ENCODE results near the gene ATXN7L1.
"Not testable (repeated sequence)": the region's sequence is repeated elsewhere in the genome, so short reads cannot be mapped to it uniquely, and the experiment has no call there.

The ATXN7L1 gene

GRCh38 chr7:105713488-105714465, 162.6 kb downstream of the ATXN7L1 start:
- in situ Hi-C loops (cut with HindIII; ENCODE audit: low sequenced_read_pairs): no loop called here

GRCh38 chr7:105712877-105713276, 163.5 kb downstream of the ATXN7L1 start:
- in situ Hi-C loops (cut with HindIII; ENCODE audit: low sequenced_read_pairs): no loop called here

- in situ Hi-C loops (cut with HindIII; ENCODE audit: low sequenced_read_pairs): no loop called here
These were observed 164.5 kb downstream of the ATXN7L1 start for GRCh38 chr7:105711726-105712402.

GRCh38 chr7:105710720-105711119, 165.7 kb downstream of the ATXN7L1 start:
- in situ Hi-C loops (cut with HindIII; ENCODE audit: low sequenced_read_pairs): not testable (repeated sequence)

- in situ Hi-C loops (cut with HindIII; ENCODE audit: low sequenced_read_pairs): no loop called here
These were observed 167.7 kb downstream of the ATXN7L1 start for GRCh38 chr7:105708763-105709080.

- in situ Hi-C loops (cut with HindIII; ENCODE audit: low sequenced_read_pairs): no loop called here
These were observed 168.2 kb downstream of the ATXN7L1 start for GRCh38 chr7:105707967-105708762.

GRCh38 chr7:105707381-105707780, 169.0 kb downstream of the ATXN7L1 start:
- in situ Hi-C loops (cut with HindIII; ENCODE audit: low sequenced_read_pairs): no loop called here

- in situ Hi-C loops (cut with HindIII; ENCODE audit: low sequenced_read_pairs): no loop called here
These were observed 171.0 kb downstream of the ATXN7L1 start for GRCh38 chr7:105705427-105705826.

- in situ Hi-C loops (cut with HindIII; ENCODE audit: low sequenced_read_pairs): no loop called here
These were observed 173.0 kb downstream of the ATXN7L1 start for GRCh38 chr7:105703207-105703930.

- in situ Hi-C loops (cut with HindIII; ENCODE audit: low sequenced_read_pairs): no loop called here
These were observed 176.7 kb downstream of the ATXN7L1 start for GRCh38 chr7:105699568-105700236.

GRCh38 chr7:105698531-105698930, 177.9 kb downstream of the ATXN7L1 start:
- in situ Hi-C loops (cut with HindIII; ENCODE audit: low sequenced_read_pairs): no loop called here

- in situ Hi-C loops (cut with HindIII; ENCODE audit: low sequenced_read_pairs): no loop called here
These were observed 178.6 kb downstream of the ATXN7L1 start for GRCh38 chr7:105697753-105698152.

GRCh38 chr7:105697169-105697568, 179.2 kb downstream of the ATXN7L1 start:
- in situ Hi-C loops (cut with HindIII; ENCODE audit: low sequenced_read_pairs): not testable (repeated sequence)

GRCh38 chr7:105693576-105693975, 182.8 kb downstream of the ATXN7L1 start:
- in situ Hi-C loops (cut with HindIII; ENCODE audit: low sequenced_read_pairs): no loop called here

- in situ Hi-C loops (cut with HindIII; ENCODE audit: low sequenced_read_pairs): no loop called here
These were observed 184.5 kb downstream of the ATXN7L1 start for GRCh38 chr7:105691680-105692564.

GRCh38 chr7:105691082-105691679, 185.2 kb downstream of the ATXN7L1 start:
- in situ Hi-C loops (cut with HindIII; ENCODE audit: low sequenced_read_pairs): no loop called here

GRCh38 chr7:105690325-105690945, 186.0 kb downstream of the ATXN7L1 start:
- in situ Hi-C loops (cut with HindIII; ENCODE audit: low sequenced_read_pairs): no loop called here
